Stomach smooth muscle (tissue), 2 donors: Measurements from ENCODE around the gene TBC1D32.
A peak's percentile ranks its signal among the peaks of the same experiment; 100 is the strongest.
"Not testable (repeated sequence)": the region's sequence is repeated elsewhere in the genome, so short reads cannot be mapped to it uniquely, and the experiment has no call there.

Source experiments
- H3K27ac ChIP-seq: one replicate; pipeline ENCODE4 v1.7.0; 2013; ENCODE audit warnings: mild to moderate bottlenecking, low read length, inconsistent platforms
- H3K27me3 ChIP-seq, 2 donors: one replicate each; pipeline ENCODE4 v1.7.0; 2013; ENCODE audit warnings: low read length in 2 of 2; ENCODE audit not compliant: insufficient read depth in 2 of 2, control insufficient read depth in 1 of 2
- H3K36me3 ChIP-seq, 2 donors: one replicate each; pipeline ENCODE4 v1.7.0; 2013; ENCODE audit warnings: low read length in 2 of 2; ENCODE audit not compliant: control insufficient read depth in 2 of 2, insufficient read depth in 2 of 2
- H3K4me1 ChIP-seq: one replicate; pipeline ENCODE4 v1.7.0; 2013; ENCODE audit warnings: low read length; ENCODE audit not compliant: control insufficient read depth, insufficient read depth
- H3K4me3 ChIP-seq, 2 donors: one replicate each; pipeline ENCODE4 v1.7.0; 2013; ENCODE audit warnings: low read length in 2 of 2
- H3K9ac ChIP-seq, 2 donors: one replicate each; pipeline ENCODE4 v1.7.0; 2013; ENCODE audit warnings: low read length in 2 of 2, mild to moderate bottlenecking in 1 of 2
- H3K9me3 ChIP-seq, 2 donors: one replicate each; pipeline ENCODE4 v1.7.0; 2013; ENCODE audit warnings: low read length in 2 of 2; ENCODE audit not compliant: control insufficient read depth in 2 of 2
- donor health status: healthy.
- donor health status: Pancreatic carcinoma.

Gene TBC1D32

DNA sequence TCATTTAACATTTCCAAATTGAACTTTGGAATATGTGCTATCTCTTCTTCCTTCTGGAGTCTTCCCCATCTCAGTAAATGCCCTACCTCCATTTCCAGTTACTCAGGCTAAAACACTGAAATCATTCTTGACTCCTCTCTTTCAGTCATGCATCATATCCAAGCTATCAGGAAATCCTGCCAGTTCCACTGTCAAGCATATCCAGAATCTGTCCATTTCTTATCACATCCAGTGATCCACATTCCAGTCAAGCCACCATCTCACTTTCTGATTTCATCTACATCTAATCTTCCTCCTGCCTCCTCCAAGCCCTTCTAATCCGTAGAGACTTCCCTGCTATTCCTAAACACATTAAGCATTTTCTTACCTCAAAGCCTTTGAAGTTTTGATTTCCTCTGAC is 15.3 kb upstream of the TBC1D32 start:
- no peak overlapping the region for H3K9ac ChIP-seq
- H3K4me1 ChIP-seq, result no peaks in the 10 kb centered on the region
- H3K9me3 ChIP-seq, result no peaks in the 10 kb centered on the region
- H3K27ac ChIP-seq, result no peak overlapping the region
- H3K36me3 ChIP-seq, result no peaks in the 10 kb centered on the region
- no peak overlapping the region for H3K4me3 ChIP-seq
- no peaks in the 10 kb centered on the region for H3K27me3 ChIP-seq

GRCh38 chr6:121347484-121347883 is 13.2 kb upstream of the TBC1D32 start:
- no peaks in the 10 kb centered on the region for H3K27me3 ChIP-seq
- no peak overlapping the region for H3K4me3 ChIP-seq
- no peaks in the 10 kb centered on the region for H3K9me3 ChIP-seq
- no peak overlapping the region for H3K9ac ChIP-seq
- no peaks in the 10 kb centered on the region for H3K4me1 ChIP-seq
- no peaks in the 10 kb centered on the region for H3K36me3 ChIP-seq
- H3K27ac ChIP-seq, result no peak overlapping the region

- Histone ChIP-seq H3K27me3 (no peaks in the 10 kb centered on the region), H3K4me1 (no peaks in the 10 kb centered on the region), H3K9me3 (no peaks in the 10 kb centered on the region), H3K36me3 (no peaks in the 10 kb centered on the region), H3K4me3 (no peak overlapping the region), H3K27ac (no peak overlapping the region), H3K9ac (no peak overlapping the region)
Measured at GRCh38 chr6:121344539-121344938, 10.3 kb upstream of the TBC1D32 start.

DNA sequence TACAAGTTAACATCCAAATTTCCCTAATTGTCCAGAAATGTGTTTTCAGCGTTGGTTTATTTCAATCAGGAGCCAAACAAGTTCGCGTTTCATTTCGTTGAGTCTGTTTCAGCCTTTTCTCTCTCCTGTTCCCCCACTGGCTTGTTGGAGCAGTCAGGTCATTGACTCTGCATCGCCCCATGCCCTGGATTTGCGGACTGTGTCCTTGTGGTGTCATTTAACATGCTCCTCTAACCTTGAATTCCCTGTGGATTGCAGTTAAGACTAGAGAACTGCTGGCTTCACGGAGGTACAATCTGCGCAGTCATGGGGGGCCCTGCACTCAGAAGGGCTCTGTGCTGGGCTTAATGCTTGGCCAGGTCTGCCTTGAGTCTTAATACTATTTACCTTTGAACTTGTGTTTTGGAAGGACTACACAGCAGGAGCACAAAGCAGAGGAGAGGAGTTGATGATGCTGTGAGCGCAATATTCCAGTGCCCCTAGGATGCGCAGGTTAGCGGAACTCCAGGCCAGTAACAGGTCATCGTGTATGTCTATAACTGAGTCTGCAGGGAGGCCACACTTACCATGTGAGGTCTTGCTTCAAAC is 5.5 kb upstream of the TBC1D32 start:
- no peaks in the 10 kb centered on the region for H3K27me3 ChIP-seq
- no peaks in the 10 kb centered on the region for H3K36me3 ChIP-seq
- H3K9me3 ChIP-seq, result no peaks in the 10 kb centered on the region
- H3K4me3 ChIP-seq, result no peak overlapping the region
- no peak overlapping the region for H3K9ac ChIP-seq
- no peak overlapping the region for H3K27ac ChIP-seq
- H3K4me1 ChIP-seq, result no peaks in the 10 kb centered on the region

DNA sequence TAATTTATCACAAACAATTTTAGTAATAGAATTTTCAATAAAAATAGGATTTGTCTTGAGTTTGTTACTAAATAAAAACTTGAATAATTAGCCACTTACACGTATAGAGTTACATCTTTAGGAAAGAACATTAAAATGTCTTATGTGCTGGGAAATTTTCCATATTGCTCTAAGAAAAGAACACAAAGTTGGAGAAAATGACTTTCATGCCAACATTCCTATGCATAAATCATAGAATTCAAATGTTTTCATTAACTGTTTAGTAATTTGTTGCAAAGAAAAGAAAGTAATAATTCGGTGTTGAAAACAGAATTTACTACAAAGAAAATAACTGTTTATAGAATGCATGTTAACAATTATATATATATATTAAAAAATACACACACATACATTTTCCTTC is 4.7 kb upstream of the TBC1D32 start:
- no peak overlapping the region for H3K9ac ChIP-seq
- no peaks in the 10 kb centered on the region for H3K36me3 ChIP-seq
- no peak overlapping the region for H3K27ac ChIP-seq
- H3K4me3 ChIP-seq, result no peak overlapping the region
- no peaks in the 10 kb centered on the region for H3K27me3 ChIP-seq
- H3K4me1 ChIP-seq, result no peaks in the 10 kb centered on the region
- no peaks in the 10 kb centered on the region for H3K9me3 ChIP-seq

DNA sequence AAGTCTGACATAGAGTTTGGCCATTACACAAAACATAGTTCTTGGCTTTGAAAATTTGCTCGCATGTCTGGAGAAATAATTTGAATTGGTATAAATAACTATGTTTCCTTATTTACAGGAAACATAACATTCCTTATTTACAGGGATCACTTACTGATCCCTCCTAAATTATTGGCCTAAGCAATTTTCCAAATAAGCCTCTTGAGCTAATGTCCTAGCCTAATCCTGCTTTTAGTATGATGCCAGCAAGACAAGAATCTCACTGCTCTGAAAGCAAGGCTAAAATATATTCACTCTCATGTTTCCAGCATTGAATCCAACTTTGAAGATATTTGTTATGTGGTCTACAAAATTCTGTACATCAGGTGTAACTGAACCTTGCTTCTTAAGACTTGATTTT is 4.1 kb upstream of the TBC1D32 start:
- Histone ChIP-seq H3K27ac (no peak overlapping the region), H3K4me1 (no peaks in the 10 kb centered on the region), H3K4me3 (no peak overlapping the region), H3K27me3 (no peaks in the 10 kb centered on the region), H3K36me3 (no peaks in the 10 kb centered on the region), H3K9me3 (no peaks in the 10 kb centered on the region), H3K9ac (no peak overlapping the region)

DNA sequence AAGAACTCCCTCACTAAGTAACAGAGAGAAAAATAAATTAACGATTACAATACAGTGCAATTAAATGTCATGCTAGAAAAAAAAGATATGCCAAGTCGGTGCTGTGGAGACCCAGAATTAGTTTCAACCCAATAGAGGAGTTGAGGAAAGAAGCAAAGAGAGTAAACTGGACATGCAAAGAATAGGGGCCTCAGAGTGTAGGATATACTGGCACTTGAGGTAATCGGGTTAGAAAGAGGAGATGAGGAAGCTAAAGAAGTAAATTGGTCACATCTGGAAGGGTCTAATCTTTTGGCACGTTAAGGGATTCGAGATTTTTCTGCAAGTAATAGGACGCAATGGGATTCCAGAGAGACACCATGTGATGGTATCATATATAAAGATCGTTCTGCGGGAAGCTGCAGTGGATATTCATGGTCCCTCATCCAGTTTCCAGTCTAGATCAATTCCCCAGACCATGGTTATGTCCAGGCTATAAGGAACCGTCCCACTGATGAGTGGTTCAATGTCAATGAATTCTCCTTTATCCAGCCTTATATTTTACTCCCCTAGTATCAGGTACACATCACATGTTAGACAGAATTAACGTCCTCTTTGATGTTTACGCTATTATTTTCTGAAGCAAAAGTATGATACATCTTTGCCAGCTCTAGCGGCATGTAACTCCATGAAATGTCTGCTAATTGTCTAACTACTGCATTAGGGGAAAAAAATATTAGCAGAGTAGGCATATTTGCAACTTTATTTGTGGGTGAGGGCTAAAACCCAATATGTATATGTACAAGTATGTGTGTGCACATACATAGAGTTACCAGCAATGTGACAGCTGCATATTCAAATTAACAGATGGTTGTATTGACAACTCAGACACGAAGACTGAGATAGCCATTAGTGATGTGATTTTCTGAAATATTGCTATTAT is 1.1 kb upstream of the TBC1D32 start:
- peak overlapping the region; percentile 95 for H3K27ac ChIP-seq
- H3K9ac ChIP-seq, result peak overlapping the region; percentile 74 to 93
- no peaks in the 10 kb centered on the region for H3K4me1 ChIP-seq
- no peaks in the 10 kb centered on the region for H3K36me3 ChIP-seq
- no peaks in the 10 kb centered on the region for H3K27me3 ChIP-seq
- no peaks in the 10 kb centered on the region for H3K9me3 ChIP-seq
- peak overlapping the region; percentile 60 to 94 for H3K4me3 ChIP-seq

DNA sequence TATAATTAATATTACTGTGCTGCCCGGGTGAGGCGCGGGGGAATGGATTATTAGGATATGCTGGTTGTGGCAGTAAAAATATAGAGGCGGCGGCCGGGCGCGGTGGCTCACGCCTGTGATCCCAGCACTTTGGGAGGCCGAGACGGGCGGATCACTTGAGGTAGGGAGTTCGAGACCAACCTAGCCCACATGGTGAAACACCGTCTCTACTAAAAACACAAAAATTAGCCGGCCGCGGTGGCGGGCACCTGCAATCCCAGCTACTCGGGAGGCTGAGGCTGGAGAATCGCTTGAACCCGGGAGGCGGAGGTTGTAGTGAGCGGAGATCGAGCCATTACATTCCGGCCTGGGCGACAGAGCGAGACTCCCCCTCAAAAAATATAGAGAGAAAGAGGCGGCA is 586 bp downstream of the TBC1D32 start:
- H3K9ac ChIP-seq, result peak overlapping the region in 1 of 2 donors; percentile 74
- H3K4me1 ChIP-seq, H3K9me3 ChIP-seq, H3K27me3 ChIP-seq, H3K36me3 ChIP-seq, H3K27ac ChIP-seq: not testable (repeated sequence)
- H3K4me3 ChIP-seq, result peak overlapping the region; percentile 60 to 94

- Histone ChIP-seq H3K9ac (no peak overlapping the region), H3K27me3 (no peaks in the 10 kb centered on the region), H3K4me3 (no peak overlapping the region), H3K36me3 (no peaks in the 10 kb centered on the region), H3K9me3 (no peaks in the 10 kb centered on the region), H3K27ac (no peak overlapping the region), H3K4me1 (no peaks in the 10 kb centered on the region)
Measured at GRCh38 chr6:121333196-121333595, 1.1 kb downstream of the TBC1D32 start.

DNA sequence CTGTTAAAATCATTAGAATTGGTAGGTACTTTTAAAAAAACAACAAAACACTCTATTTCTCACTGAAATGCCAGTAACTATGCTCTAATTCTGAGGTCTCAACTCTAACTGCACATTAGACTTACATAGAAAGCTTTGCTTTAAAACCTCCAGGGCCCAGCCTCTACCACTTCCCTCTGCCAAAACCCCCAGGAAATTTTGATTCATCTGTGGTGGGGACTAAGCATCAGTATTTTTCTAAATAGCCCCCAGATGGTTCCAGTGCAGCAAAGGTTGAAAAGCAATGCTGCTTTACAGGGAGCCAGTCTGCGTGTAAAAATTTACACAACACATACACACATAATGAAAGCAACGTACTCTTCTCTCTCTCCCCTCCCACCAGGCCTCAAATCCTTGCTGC is 3.8 kb downstream of the TBC1D32 start:
- Histone ChIP-seq H3K4me3 (no peak overlapping the region), H3K27me3 (no peaks in the 10 kb centered on the region), H3K4me1 (no peaks in the 10 kb centered on the region), H3K9me3 (no peaks in the 10 kb centered on the region), H3K36me3 (no peaks in the 10 kb centered on the region), H3K27ac (no peak overlapping the region), H3K9ac (no peak overlapping the region)

DNA sequence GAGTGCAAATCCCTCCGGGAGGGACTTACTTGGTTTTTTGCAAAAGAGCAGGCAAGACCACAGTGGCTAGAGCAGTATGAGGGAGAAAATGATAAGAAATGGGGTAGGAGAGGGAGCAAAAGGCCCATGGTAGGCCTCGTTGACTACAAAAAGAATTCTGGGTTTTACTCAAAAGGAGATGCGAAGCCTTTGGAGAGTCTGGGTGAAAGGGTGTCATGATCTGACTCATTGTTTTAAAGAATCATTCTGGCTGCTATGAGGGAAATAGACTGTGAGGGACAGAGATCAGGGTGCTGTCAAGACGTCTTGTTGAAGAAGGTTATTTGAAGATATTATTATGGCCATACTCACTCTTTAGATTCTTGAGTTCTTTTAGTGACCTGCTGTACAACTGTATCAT is 13.0 kb downstream of the TBC1D32 start:
- no peaks in the 10 kb centered on the region for H3K9me3 ChIP-seq
- no peak overlapping the region for H3K4me3 ChIP-seq
- H3K36me3 ChIP-seq, result no peaks in the 10 kb centered on the region
- no peak overlapping the region for H3K27ac ChIP-seq
- H3K4me1 ChIP-seq, result no peaks in the 10 kb centered on the region
- no peaks in the 10 kb centered on the region for H3K27me3 ChIP-seq
- no peak overlapping the region for H3K9ac ChIP-seq
